HepG2 (cell line): Measurements from ENCODE around the gene HNRNPL. TPM values are rescaled to one million over a fixed set of nuclear protein-coding genes. Genes with fewer than 3 reads are reported as not detected.

Experiments used
- ATAC-seq: fragments of 200-7000 bp; cut with Tn5 transposase; 3 replicates; pipeline ENCODE4 v1.9.1; 2020; ENCODE audit warnings: mild to moderate bottlenecking, moderate library complexity
- BruUV-seq: library from RNA; stranded (reverse); fragments of 400-500 nt; replicated peaks from 2 replicates; lab custom pipeline; 2021; lab: Mats Ljungman, UMichigan
- CTCF ChIA-PET: fragments of 300-600 bp; formaldehyde crosslinking; extraction: SDS; loops from one replicate; lab custom pipeline; 2021; ENCODE audit warnings: low total read pairs, inconsistent platforms, low intra/inter-chr PET ratio; lab: Yijun Ruan, JAX
- POLR2A ChIA-PET: fragments of 350-600 bp; sonication (Branson Sonifier 250); formaldehyde crosslinking; loops from one replicate; lab custom pipeline; 2020; ENCODE audit warnings: antibody characterized with exemption, inconsistent platforms; lab: Yijun Ruan, JAX
- DNase-seq: peaks from one replicate; pipeline ENCODE4 v3.0.0-alpha.2; 2015; ENCODE audit warnings: low spot score
- FAIRE-seq: peaks from 3 replicates; lab custom pipeline; 2011; peaks lifted over from hg19 to GRCh38; lab: Jason Lieb, UNC
- H2AFZ ChIP-seq: one replicate; pipeline ENCODE4 v1.6.1; 2011; ENCODE audit warnings: low read length, inconsistent platforms
- H3K27ac ChIP-seq: fragments of 300-600 bp; 3 replicates; pipeline ENCODE4 v1.8.0; 2011; ENCODE audit warnings: mixed run types, mild to moderate bottlenecking, mixed read lengths, low read length, inconsistent platforms; ENCODE audit not compliant: insufficient read depth; ENCODE audit errors: extremely low read length
- H3K27me3 ChIP-seq, 2 experiments: fragments of 200-600 bp in 1 of 2; 2 replicates in 1 of 2; 3 replicates in 1 of 2; pipeline versions ENCODE4 v1.6.0 to v1.8.0; 2011; ENCODE audit warnings: low read length in 2 of 2, mild to moderate bottlenecking in 2 of 2, moderate library complexity in 2 of 2, inconsistent platforms in 1 of 2; ENCODE audit not compliant: insufficient read depth in 2 of 2, control insufficient read depth in 1 of 2
- H3K36me3 ChIP-seq, 2 experiments: fragments of 200-600 bp in 1 of 2; replicated peaks in 1 of 2; 2 replicates in 1 of 2; 3 replicates in 1 of 2; pipeline versions ENCODE4 v1.5.1 to v1.8.0; 2011; ENCODE audit warnings: low read length in 2 of 2, inconsistent platforms in 1 of 2; ENCODE audit not compliant: insufficient read depth in 2 of 2, control insufficient read depth in 1 of 2
- H3K4me1 ChIP-seq: 2 replicates; pipeline ENCODE4 v1.5.1; 2012; ENCODE audit warnings: low read length, inconsistent platforms; ENCODE audit not compliant: insufficient read depth
- H3K4me2 ChIP-seq: 2 replicates; pipeline ENCODE4 v1.6.0; 2011; ENCODE audit warnings: low read depth, low read length, inconsistent platforms
- H3K4me3 ChIP-seq, 3 experiments: fragments of 200-600 bp in 1 of 3; sonication (generic), shearing (Covaris generic) in 1 of 3; replicated peaks in 1 of 3; 2 replicates each; pipeline ENCODE4 v1.5.1; 2011 to 2016; ENCODE audit warnings: low read length in 3 of 3, inconsistent platforms in 2 of 3, low read depth in 2 of 3, mild to moderate bottlenecking in 2 of 3, control low read depth in 1 of 3, mixed read lengths in 1 of 3; ENCODE audit not compliant: insufficient read depth in 1 of 3
- H3K79me2 ChIP-seq: one replicate; pipeline ENCODE4 v1.6.1; 2011; ENCODE audit warnings: low read length, inconsistent platforms; ENCODE audit not compliant: insufficient read depth
- H3K9ac ChIP-seq: 2 replicates; pipeline ENCODE4 v1.6.0; 2011; ENCODE audit warnings: mild to moderate bottlenecking, low read depth, low read length, inconsistent platforms; ENCODE audit not compliant: insufficient read depth
- H3K9me3 ChIP-seq: 2 replicates; pipeline ENCODE4 v1.5.1; 2012; ENCODE audit warnings: mild to moderate bottlenecking, low read length
- H4K20me1 ChIP-seq: 2 replicates; pipeline ENCODE4 v1.6.0; 2011; ENCODE audit warnings: inconsistent platforms, mild to moderate bottlenecking, low read length, moderate library complexity; ENCODE audit not compliant: insufficient read depth
- CREB1 ChIP-seq, 2 experiments: fragments of 450-650 bp in 1 of 2; IDR thresholded peaks; 2 replicates each; pipeline ENCODE4 v1.6.1; 2016 to 2017; ENCODE audit warnings: control low read depth in 1 of 2, mild to moderate bottlenecking in 1 of 2, missing compliant biosample characterization in 1 of 2, missing genetic modification characterization in 1 of 2
- FOXM1 ChIP-seq: sonication (generic); formaldehyde crosslinking; IDR thresholded peaks from 2 replicates; pipeline ENCODE4 v1.5.0; 2020; ENCODE audit warnings: missing genetic modification reagents
- LCORL ChIP-seq, 2 experiments: fragments of 450-650 bp in 1 of 2; sonication (generic) in 1 of 2; formaldehyde crosslinking in 1 of 2; IDR thresholded peaks; 2 replicates each; pipeline versions ENCODE4 v1.5.0 to v1.6.1; 2017 to 2020; ENCODE audit warnings: antibody characterized with exemption in 1 of 2, missing genetic modification reagents in 1 of 2
- REXO4 ChIP-seq: sonication (generic); formaldehyde crosslinking; IDR thresholded peaks from 2 replicates; pipeline ENCODE4 v1.8.0; 2022; ENCODE audit warnings: missing genetic modification reagents, mild to moderate bottlenecking, borderline replicate concordance
- TBX3 ChIP-seq: fragments of 450-650 bp; IDR thresholded peaks from 2 replicates; pipeline ENCODE4 v1.6.1; 2017; ENCODE audit warnings: antibody characterized with exemption, mild to moderate bottlenecking, inconsistent platforms, borderline replicate concordance
- YEATS2 ChIP-seq: sonication (generic); formaldehyde crosslinking; IDR thresholded peaks from 2 replicates; pipeline ENCODE4 v1.4.0; 2020; ENCODE audit warnings: missing genetic modification reagents, borderline replicate concordance
- ZNF670 ChIP-seq: sonication (generic); formaldehyde crosslinking; IDR thresholded peaks from 2 replicates; pipeline ENCODE4 v1.8.0; 2022; ENCODE audit warnings: mild to moderate bottlenecking, missing genetic modification reagents, borderline replicate concordance
- ZSCAN29 ChIP-seq: sonication (generic); formaldehyde crosslinking; conservative IDR thresholded peaks from 2 replicates; pipeline ENCODE4 v1.4.0; 2020; ENCODE audit warnings: mild to moderate bottlenecking, missing genetic modification reagents
- WGBS: methylation state at CpG from one replicate; pipeline ENCODE4 v1.1.6; 2017; ENCODE audit warnings: low lambda C conversion rate; 5-methylcytosine and 5-hydroxymethylcytosine counted together
- in situ Hi-C: cut with HindIII; loops from 2 replicates; pipeline ENCODE4 v1.10.0; 2017; ENCODE audit warnings: low pct_unique_long_range_greater_than_20kb; ENCODE audit not compliant: extremely low pct_ligation_motif_present
- intact Hi-C: fragments of 100-400 bp; cut with micrococcal nuclease; formaldehyde crosslinking; loops from one replicate; pipeline ENCODE4 v1.10.0; 2022; ENCODE audit not compliant: unreplicated experiment
- polyA plus RNA-seq, 8 experiments: library from polyadenylated mRNA; depleted of rRNA in 3 of 8; stranded (reverse) in 7 of 8; unstranded in 1 of 8; fragments of >200 nt; fragmentation: Illumina TruSeq in 4 of 8; extraction: Trizol in 4 of 8; gene quantifications; 2 replicates each; pipeline versions ENCODE4 v1.2.1 to v1.2.3, GENCODE V29; 2011 to 2016; ENCODE audit warnings: low read depth in 4 of 8, missing spikeins in 1 of 8, mixed read lengths in 1 of 8; ENCODE audit not compliant: insufficient read depth in 1 of 8
- total RNA-seq, 5 experiments: library from RNA; depleted of rRNA; stranded (reverse); fragments of >200 nt; fragmentation: Illumina TruSeq; extraction: Trizol; gene quantifications; 2 replicates each; pipeline ENCODE4 v1.2.3, GENCODE V29; 2016; ENCODE audit warnings: low read depth in 1 of 5
- TF ChIP-seq, protein P1 (sequence below): sonication (generic); formaldehyde crosslinking; IDR thresholded peaks from 2 replicates; pipeline ENCODE4 v1.4.0; 2020; ENCODE audit warnings: mild to moderate bottlenecking, missing genetic modification reagents

Gene HNRNPL
- total and polyA plus RNA-seq, 2 of the 13 experiments (the other 11 are each of a cell fraction or from before 2014, with no cell fraction given), result 156 to 278 TPM

- FAIRE-seq, result no peak
- CTCF ChIA-PET, result no interaction called here
Observed at GRCh38 chr19:38834104-38834490, 15.7 kb downstream of the HNRNPL start.

GRCh38 chr19:38833092-38833425 lies 16.7 kb downstream of the HNRNPL start:
- WGBS, result 94% methylated on average over 7 of the region's 7 CpGs
- POLR2A ChIA-PET, result interaction anchor here (2.7 to 6.2 kb wide), 3 partner anchors 9 to 17 kb away, joined by 16 to 148 read pairs (median 77); partner anchors contain the start of gene HNRNPL
- H3K4me2 ChIP-seq, result no peak overlapping the region
- no peak overlapping the region for H3K4me3 ChIP-seq
- DNase-seq, result no peak
- peaks cover 8% of the 10 kb centered on the region for H3K79me2 ChIP-seq
- CTCF ChIA-PET, result no interaction called here
- no peak for FAIRE-seq
- no peaks in the 10 kb centered on the region; a peak in 1 of 5 replicates for H3K27me3 ChIP-seq
- TF ChIP-seq ZSCAN29 (no peak), ZNF670 (CRISPR knock-in tag) (no peak), YEATS2 (no peak), TBX3 (no peak), FOXM1 (CRISPR knock-in tag) (no peak)
- TF ChIP-seq, protein P1, sequence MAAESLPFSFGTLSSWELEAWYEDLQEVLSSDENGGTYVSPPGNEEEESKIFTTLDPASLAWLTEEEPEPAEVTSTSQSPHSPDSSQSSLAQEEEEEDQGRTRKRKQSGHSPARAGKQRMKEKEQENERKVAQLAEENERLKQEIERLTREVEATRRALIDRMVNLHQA (CRISPR knock-in tag), result no peak
- H3K9me3 ChIP-seq, result no peaks in the 10 kb centered on the region
- H3K27ac ChIP-seq, result peak overlapping the region; percentile 97
- H4K20me1 ChIP-seq, result peaks cover 4% of the 10 kb centered on the region
- H3K4me1 ChIP-seq, result peaks cover 50% of the 10 kb centered on the region
- ATAC-seq, result no peak
- in situ Hi-C loops, result loop anchor here (5.0 kb wide), 1 partner anchor 91 kb away; the partner anchor contains the start of gene CAPN12
- BruUV-seq, result no TSS peak
- intact Hi-C loops, result loop anchor here (5.0 to 10.0 kb wide), 2 partner anchors 101 to 178 kb away; no protein-coding TSS in a partner anchor
- no peak overlapping the region for H2AFZ ChIP-seq
- H3K36me3 ChIP-seq, result peaks cover 11 to 33% of the 10 kb centered on the region in 2 experiments; a peak in 4 of 5 replicates
- no peak overlapping the region for H3K9ac ChIP-seq

More at GRCh38 chr19:38834104-38834490, 15.7 kb downstream of the HNRNPL start:
- H3K9me3 ChIP-seq, result no peaks in the 10 kb centered on the region
- H3K4me1 ChIP-seq, result peaks cover 58% of the 10 kb centered on the region
- no TSS peak for BruUV-seq
- no peak overlapping the region for H2AFZ ChIP-seq
- no peak for DNase-seq
- no peaks in the 10 kb centered on the region; a peak in 1 of 5 replicates for H3K27me3 ChIP-seq
- ATAC-seq, result no peak
- peaks cover 8% of the 10 kb centered on the region for H3K79me2 ChIP-seq
- peaks cover 7% of the 10 kb centered on the region for H4K20me1 ChIP-seq
- in situ Hi-C loops, result loop anchor here (5.0 kb wide), 1 partner anchor 92 kb away; the partner anchor contains the start of gene CAPN12
- TF ChIP-seq REXO4 (no peak), LCORL (IDR thresholded peaks at IDR 0.05) (no peak), LCORL (CRISPR knock-in tag; IDR thresholded peaks at IDR 0.05) (no peak), CREB1 (IDR thresholded peaks at IDR 0.05) (peak; percentile 44; the same call in 1 of the 2 replicates), CREB1 (CRISPR knock-in tag; IDR thresholded peaks at IDR 0.05) (no peak)
- no peak overlapping the region for H3K9ac ChIP-seq
- H3K4me3 ChIP-seq, result no peak overlapping the region
- H3K27ac ChIP-seq, result no peak overlapping the region
- intact Hi-C loops, result loop anchor here (5.0 to 10.0 kb wide), 2 partner anchors 102 to 179 kb away; no protein-coding TSS in a partner anchor
- peaks cover 17 to 40% of the 10 kb centered on the region in 2 experiments for H3K36me3 ChIP-seq
- 99% methylated on average over 4 of the region's 4 CpGs for WGBS
- H3K4me2 ChIP-seq, result no peak overlapping the region
- POLR2A ChIA-PET, result interaction anchor here (4.7 to 6.2 kb wide), 2 partner anchors 13 to 16 kb away, joined by 77 to 148 read pairs; partner anchors contain the start of gene HNRNPL
